GM23338 (cell line): ENCODE results near the gene GREB1L. TPM values are rescaled to one million over a fixed set of nuclear protein-coding genes. Genes with fewer than 3 reads are reported as not detected.

Experiments
- ATAC-seq: fragments of 200-7000 bp; cut with Tn5 transposase; 3 replicates; pipeline ENCODE4 v1.9.1; 2020
- DNase-seq: peaks from one replicate; pipeline ENCODE4 v3.0.0-alpha.2; 2015; ENCODE audit warnings: low spot score
- H2AFZ ChIP-seq: fragments of 200-600 bp; sonication (generic); 2 replicates; pipeline ENCODE4 v1.8.0; 2016; ENCODE audit warnings: antibody characterized with exemption, mild to moderate bottlenecking, moderate library complexity
- H3F3A ChIP-seq: fragments of 200-600 bp; sonication (generic); replicated peaks from 2 replicates; pipeline ENCODE4 v1.8.0; 2017; ENCODE audit warnings: antibody characterized with exemption, mixed run types, low read depth
- H3K27ac ChIP-seq: fragments of 200-600 bp; sonication (generic); 2 replicates; pipeline ENCODE4 v1.6.1; 2016; ENCODE audit warnings: low read depth
- H3K27me3 ChIP-seq: fragments of 200-600 bp; sonication (generic); 2 replicates; pipeline ENCODE4 v1.8.0; 2016; ENCODE audit warnings: mild to moderate bottlenecking, mixed run types, moderate library complexity; ENCODE audit not compliant: insufficient read depth
- H3K36me3 ChIP-seq: fragments of 200-600 bp; sonication (generic); 2 replicates; pipeline ENCODE4 v1.8.0; 2016; ENCODE audit warnings: mild to moderate bottlenecking; ENCODE audit not compliant: insufficient read depth
- H3K4me1 ChIP-seq: fragments of 200-600 bp; sonication (generic); 2 replicates; pipeline ENCODE4 v1.8.0; 2016; ENCODE audit warnings: mild to moderate bottlenecking, moderate library complexity; ENCODE audit not compliant: insufficient read depth
- H3K4me2 ChIP-seq: fragments of 200-600 bp; sonication (generic); 2 replicates; pipeline ENCODE4 v1.7.1; 2017; ENCODE audit warnings: mixed run types
- H3K4me3 ChIP-seq: fragments of 200-600 bp; sonication (generic); 2 replicates; pipeline ENCODE4 v1.6.1; 2016; ENCODE audit warnings: mixed run types
- H3K79me2 ChIP-seq: fragments of 200-600 bp; sonication (generic); replicated peaks from 2 replicates; pipeline ENCODE4 v1.8.0; 2017; ENCODE audit warnings: mild to moderate bottlenecking; ENCODE audit not compliant: insufficient read depth
- H3K9me2 ChIP-seq: fragments of 200-600 bp; sonication (generic); 2 replicates; pipeline ENCODE4 v1.8.0; 2017; ENCODE audit not compliant: insufficient read depth
- H4K20me1 ChIP-seq: fragments of 200-600 bp; sonication (generic); replicated peaks from 2 replicates; pipeline ENCODE4 v1.8.0; 2017; ENCODE audit warnings: mild to moderate bottlenecking; ENCODE audit not compliant: insufficient read depth
- H3K27ac Mint-ChIP-seq: 2 replicates; pipeline ENCODE4 v1.8.0; 2020; ENCODE audit warnings: inconsistent platforms, mild to moderate bottlenecking, moderate library complexity, mixed read lengths
- H3K27me3 Mint-ChIP-seq: 3 replicates; pipeline ENCODE4 v1.8.0; 2022; ENCODE audit warnings: low read depth, mild to moderate bottlenecking, moderate library complexity, mixed read lengths, inconsistent platforms; ENCODE audit not compliant: insufficient read depth, poor library complexity
- H3K36me3 Mint-ChIP-seq: 3 replicates; pipeline ENCODE4 v1.8.0; 2021; ENCODE audit warnings: low read depth, mild to moderate bottlenecking, inconsistent platforms, moderate library complexity, mixed read lengths
- H3K4me1 Mint-ChIP-seq: 3 replicates; pipeline ENCODE4 v1.8.0; 2020; ENCODE audit warnings: mild to moderate bottlenecking, inconsistent platforms, mixed read lengths
- H3K4me3 Mint-ChIP-seq: 3 replicates; pipeline ENCODE4 v1.8.0; 2021; ENCODE audit warnings: moderate library complexity, mild to moderate bottlenecking, inconsistent platforms, mixed read lengths
- H3K9me3 Mint-ChIP-seq: 3 replicates; pipeline ENCODE4 v1.8.0; 2020; ENCODE audit warnings: moderate library complexity, mild to moderate bottlenecking, inconsistent platforms, mixed read lengths
- CREB1 ChIP-seq: fragments of 250-450 bp; sonication (Bioruptor Pico); IDR thresholded peaks from 2 replicates; pipeline ENCODE4 v1.5.0; 2020; ENCODE audit warnings: low read depth, mild to moderate bottlenecking, moderate library complexity
- CTCF ChIP-seq, 2 experiments: fragments of 200-600 bp in 1 of 2; sonication (generic) in 1 of 2; conservative IDR thresholded peaks; 2 replicates each; pipeline versions ENCODE4 v1.5.1 to v1.6.1; 2016 to 2017; ENCODE audit warnings: antibody characterized with exemption in 2 of 2, low read depth in 2 of 2, mild to moderate bottlenecking in 2 of 2, moderate library complexity in 1 of 2
- ETS1 ChIP-seq: IDR thresholded peaks from 2 replicates; pipeline ENCODE4 v1.6.1; 2016; ENCODE audit warnings: antibody characterized with exemption
- EZH2 ChIP-seq: fragments of 200-600 bp; sonication (generic); IDR thresholded peaks from one replicate; pipeline ENCODE4 v1.8.0; 2017; ENCODE audit warnings: antibody characterized with exemption, mild to moderate bottlenecking, low read depth; ENCODE audit not compliant: unreplicated experiment
- EZH2phosphoT487 ChIP-seq: fragments of 200-600 bp; sonication (generic); IDR thresholded peaks from one replicate; pipeline ENCODE4 v1.8.1; 2018; ENCODE audit warnings: antibody characterized with exemption; ENCODE audit not compliant: unreplicated experiment
- JUNB ChIP-seq: IDR thresholded peaks from one replicate; pipeline ENCODE4 v1.6.1; 2016; ENCODE audit warnings: antibody characterized with exemption; ENCODE audit not compliant: unreplicated experiment
- NANOG ChIP-seq: IDR thresholded peaks from 2 replicates; pipeline ENCODE4 v1.6.1; 2016; ENCODE audit warnings: antibody characterized with exemption, borderline replicate concordance
- POLR2AphosphoS5 ChIP-seq: IDR thresholded peaks from 2 replicates; pipeline ENCODE4 v1.6.1; 2016; ENCODE audit warnings: antibody characterized with exemption, low read depth
- STAT1 ChIP-seq: IDR thresholded peaks from one replicate; pipeline ENCODE4 v1.6.1; 2016; ENCODE audit warnings: antibody characterized with exemption; ENCODE audit not compliant: unreplicated experiment
- ZNF114 ChIP-seq: fragments of 250-450 bp; sonication (Bioruptor Pico); IDR thresholded peaks from 2 replicates; pipeline ENCODE4 v1.5.0; 2020; ENCODE audit warnings: mild to moderate bottlenecking, moderate library complexity
- ZNF331 ChIP-seq: fragments of 250-450 bp; sonication (Bioruptor Pico); IDR thresholded peaks from 2 replicates; pipeline ENCODE4 v1.5.0; 2020; ENCODE audit warnings: low read depth, mild to moderate bottlenecking, moderate library complexity
- polyA plus RNA-seq: library from polyadenylated mRNA; unstranded; fragments of >200 nt; fragmentation: Nextera tagmentation; extraction: Ambion mirVana; gene quantifications from 2 replicates; pipeline ENCODE4 v1.2.1, GENCODE V29; 2016
- total RNA-seq: library from RNA; depleted of rRNA; stranded (reverse); fragments of >200 nt; shearing (Covaris generic); gene quantifications from 2 replicates; pipeline ENCODE4 v1.2.3, GENCODE V29; 2014
- TF ChIP-seq, protein P1 (sequence below): fragments of 250-450 bp; sonication (Bioruptor Pico); IDR thresholded peaks from 2 replicates; pipeline ENCODE4 v1.5.0; 2020; ENCODE audit warnings: mild to moderate bottlenecking, moderate library complexity
- TF ChIP-seq, protein P2 (sequence below): IDR thresholded peaks from one replicate; pipeline ENCODE4 v1.6.1; 2018; ENCODE audit warnings: antibody characterized with exemption; ENCODE audit not compliant: unreplicated experiment

Gene GREB1L
- total and polyA plus RNA-seq, 2 experiments from 2014 or later = 0.03 to 0.29 TPM

DNA sequence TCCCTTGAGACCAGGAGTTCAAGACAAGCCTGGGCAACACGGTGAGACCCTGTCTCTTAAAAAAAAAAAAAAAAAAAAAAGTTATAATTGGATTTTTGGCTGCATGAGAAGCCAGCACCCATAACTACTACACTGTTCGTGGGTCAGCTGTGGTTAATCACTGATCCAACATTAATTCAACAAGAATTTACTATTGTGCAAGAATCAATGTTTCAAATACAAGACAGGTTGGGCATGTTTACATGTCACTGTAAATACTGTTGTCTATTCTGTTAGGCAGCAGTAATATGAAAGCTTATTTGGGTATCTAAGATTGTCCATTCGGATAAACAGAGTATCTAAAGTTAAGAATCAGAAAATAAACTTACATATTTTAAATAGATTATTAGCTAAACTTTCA, 296.2 kb downstream of the GREB1L start:
- H4K20me1 ChIP-seq = 0 out of 2 replicates have a peak, but pooled peaks cover 4% of the 10 kb centered on the region
- TF ChIP-seq, protein P1, sequence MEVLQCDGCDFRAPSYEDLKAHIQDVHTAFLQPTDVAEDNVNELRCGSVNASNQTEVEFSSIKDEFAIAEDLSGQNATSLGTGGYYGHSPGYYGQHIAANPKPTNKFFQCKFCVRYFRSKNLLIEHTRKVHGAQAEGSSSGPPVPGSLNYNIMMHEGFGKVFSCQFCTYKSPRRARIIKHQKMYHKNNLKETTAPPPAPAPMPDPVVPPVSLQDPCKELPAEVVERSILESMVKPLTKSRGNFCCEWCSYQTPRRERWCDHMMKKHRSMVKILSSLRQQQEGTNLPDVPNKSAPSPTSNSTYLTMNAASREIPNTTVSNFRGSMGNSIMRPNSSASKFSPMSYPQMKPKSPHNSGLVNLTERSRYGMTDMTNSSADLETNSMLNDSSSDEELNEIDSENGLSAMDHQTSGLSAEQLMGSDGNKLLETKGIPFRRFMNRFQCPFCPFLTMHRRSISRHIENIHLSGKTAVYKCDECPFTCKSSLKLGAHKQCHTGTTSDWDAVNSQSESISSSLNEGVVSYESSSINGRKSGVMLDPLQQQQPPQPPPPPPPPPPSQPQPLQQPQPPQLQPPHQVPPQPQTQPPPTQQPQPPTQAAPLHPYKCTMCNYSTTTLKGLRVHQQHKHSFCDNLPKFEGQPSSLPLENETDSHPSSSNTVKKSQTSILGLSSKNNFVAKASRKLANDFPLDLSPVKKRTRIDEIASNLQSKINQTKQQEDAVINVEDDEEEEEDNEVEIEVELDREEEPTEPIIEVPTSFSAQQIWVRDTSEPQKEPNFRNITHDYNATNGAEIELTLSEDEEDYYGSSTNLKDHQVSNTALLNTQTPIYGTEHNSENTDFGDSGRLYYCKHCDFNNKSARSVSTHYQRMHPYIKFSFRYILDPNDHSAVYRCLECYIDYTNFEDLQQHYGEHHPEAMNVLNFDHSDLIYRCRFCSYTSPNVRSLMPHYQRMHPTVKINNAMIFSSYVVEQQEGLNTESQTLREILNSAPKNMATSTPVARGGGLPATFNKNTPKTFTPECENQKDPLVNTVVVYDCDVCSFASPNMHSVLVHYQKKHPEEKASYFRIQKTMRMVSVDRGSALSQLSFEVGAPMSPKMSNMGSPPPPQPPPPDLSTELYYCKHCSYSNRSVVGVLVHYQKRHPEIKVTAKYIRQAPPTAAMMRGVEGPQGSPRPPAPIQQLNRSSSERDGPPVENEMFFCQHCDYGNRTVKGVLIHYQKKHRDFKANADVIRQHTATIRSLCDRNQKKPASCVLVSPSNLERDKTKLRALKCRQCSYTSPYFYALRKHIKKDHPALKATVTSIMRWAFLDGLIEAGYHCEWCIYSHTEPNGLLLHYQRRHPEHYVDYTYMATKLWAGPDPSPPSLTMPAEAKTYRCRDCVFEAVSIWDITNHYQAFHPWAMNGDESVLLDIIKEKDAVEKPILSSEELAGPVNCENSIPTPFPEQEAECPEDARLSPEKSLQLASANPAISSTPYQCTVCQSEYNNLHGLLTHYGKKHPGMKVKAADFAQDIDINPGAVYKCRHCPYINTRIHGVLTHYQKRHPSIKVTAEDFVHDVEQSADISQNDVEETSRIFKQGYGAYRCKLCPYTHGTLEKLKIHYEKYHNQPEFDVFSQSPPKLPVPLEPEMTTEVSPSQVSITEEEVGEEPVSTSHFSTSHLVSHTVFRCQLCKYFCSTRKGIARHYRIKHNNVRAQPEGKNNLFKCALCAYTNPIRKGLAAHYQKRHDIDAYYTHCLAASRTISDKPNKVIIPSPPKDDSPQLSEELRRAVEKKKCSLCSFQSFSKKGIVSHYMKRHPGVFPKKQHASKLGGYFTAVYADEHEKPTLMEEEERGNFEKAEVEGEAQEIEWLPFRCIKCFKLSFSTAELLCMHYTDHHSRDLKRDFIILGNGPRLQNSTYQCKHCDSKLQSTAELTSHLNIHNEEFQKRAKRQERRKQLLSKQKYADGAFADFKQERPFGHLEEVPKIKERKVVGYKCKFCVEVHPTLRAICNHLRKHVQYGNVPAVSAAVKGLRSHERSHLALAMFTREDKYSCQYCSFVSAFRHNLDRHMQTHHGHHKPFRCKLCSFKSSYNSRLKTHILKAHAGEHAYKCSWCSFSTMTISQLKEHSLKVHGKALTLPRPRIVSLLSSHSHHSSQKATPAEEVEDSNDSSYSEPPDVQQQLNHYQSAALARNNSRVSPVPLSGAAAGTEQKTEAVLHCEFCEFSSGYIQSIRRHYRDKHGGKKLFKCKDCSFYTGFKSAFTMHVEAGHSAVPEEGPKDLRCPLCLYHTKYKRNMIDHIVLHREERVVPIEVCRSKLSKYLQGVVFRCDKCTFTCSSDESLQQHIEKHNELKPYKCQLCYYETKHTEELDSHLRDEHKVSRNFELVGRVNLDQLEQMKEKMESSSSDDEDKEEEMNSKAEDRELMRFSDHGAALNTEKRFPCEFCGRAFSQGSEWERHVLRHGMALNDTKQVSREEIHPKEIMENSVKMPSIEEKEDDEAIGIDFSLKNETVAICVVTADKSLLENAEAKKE = no peak
- TF ChIP-seq JUNB = no peak
- no peak for TF ChIP-seq POLR2AphosphoS5
- TF ChIP-seq CREB1 (CRISPR knock-in tag) = no peak
- TF ChIP-seq ETS1 = no peak
- no peak for TF ChIP-seq NANOG
- TF ChIP-seq ZNF331 (CRISPR knock-in tag) = no peak
- no peak for TF ChIP-seq CTCF (conservative IDR thresholded peaks at IDR 0.05; ENCODE audit: low read depth in 2 of 2)
- TF ChIP-seq ZNF114 (CRISPR knock-in tag) = no peak
- no peak for TF ChIP-seq STAT1
- TF ChIP-seq EZH2phosphoT487 = no peak
- TF ChIP-seq EZH2 = no peak
- TF ChIP-seq, protein P2, sequence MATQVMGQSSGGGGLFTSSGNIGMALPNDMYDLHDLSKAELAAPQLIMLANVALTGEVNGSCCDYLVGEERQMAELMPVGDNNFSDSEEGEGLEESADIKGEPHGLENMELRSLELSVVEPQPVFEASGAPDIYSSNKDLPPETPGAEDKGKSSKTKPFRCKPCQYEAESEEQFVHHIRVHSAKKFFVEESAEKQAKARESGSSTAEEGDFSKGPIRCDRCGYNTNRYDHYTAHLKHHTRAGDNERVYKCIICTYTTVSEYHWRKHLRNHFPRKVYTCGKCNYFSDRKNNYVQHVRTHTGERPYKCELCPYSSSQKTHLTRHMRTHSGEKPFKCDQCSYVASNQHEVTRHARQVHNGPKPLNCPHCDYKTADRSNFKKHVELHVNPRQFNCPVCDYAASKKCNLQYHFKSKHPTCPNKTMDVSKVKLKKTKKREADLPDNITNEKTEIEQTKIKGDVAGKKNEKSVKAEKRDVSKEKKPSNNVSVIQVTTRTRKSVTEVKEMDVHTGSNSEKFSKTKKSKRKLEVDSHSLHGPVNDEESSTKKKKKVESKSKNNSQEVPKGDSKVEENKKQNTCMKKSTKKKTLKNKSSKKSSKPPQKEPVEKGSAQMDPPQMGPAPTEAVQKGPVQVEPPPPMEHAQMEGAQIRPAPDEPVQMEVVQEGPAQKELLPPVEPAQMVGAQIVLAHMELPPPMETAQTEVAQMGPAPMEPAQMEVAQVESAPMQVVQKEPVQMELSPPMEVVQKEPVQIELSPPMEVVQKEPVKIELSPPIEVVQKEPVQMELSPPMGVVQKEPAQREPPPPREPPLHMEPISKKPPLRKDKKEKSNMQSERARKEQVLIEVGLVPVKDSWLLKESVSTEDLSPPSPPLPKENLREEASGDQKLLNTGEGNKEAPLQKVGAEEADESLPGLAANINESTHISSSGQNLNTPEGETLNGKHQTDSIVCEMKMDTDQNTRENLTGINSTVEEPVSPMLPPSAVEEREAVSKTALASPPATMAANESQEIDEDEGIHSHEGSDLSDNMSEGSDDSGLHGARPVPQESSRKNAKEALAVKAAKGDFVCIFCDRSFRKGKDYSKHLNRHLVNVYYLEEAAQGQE = no peak
- ATAC-seq (no peak), DNase-seq (no peak)
- Mint-ChIP-seq H3K27me3 (no peaks in the 10 kb centered on the region), H3K4me1 (no peaks in the 10 kb centered on the region), H3K27ac (no peak overlapping the region), H3K36me3 (peaks cover 40% of the 10 kb centered on the region; the same call in 2 of the 3 replicates), H3K9me3 (no peaks in the 10 kb centered on the region), H3K4me3 (no peak overlapping the region)
- H3K4me1 ChIP-seq = no peaks in the 10 kb centered on the region
- H3K79me2 ChIP-seq = no peaks in the 10 kb centered on the region; the same call in 1 of the 2 replicates
- H3K36me3 ChIP-seq = peaks cover 7% of the 10 kb centered on the region; the same call in 1 of the 2 replicates
- no peak overlapping the region for H3K27ac ChIP-seq
- H3K4me3 ChIP-seq = no peak overlapping the region
- no peaks in the 10 kb centered on the region for H3F3A ChIP-seq
- H2AFZ ChIP-seq = no peak overlapping the region
- H3K9me2 ChIP-seq = no peaks in the 10 kb centered on the region
- no peaks in the 10 kb centered on the region for H3K27me3 ChIP-seq
- no peak overlapping the region for H3K4me2 ChIP-seq
